HG03469 (cell line): ENCODE measurements around the gene MED12L.

Experiments
- ATAC-seq: cut with Tn5 transposase; IDR thresholded peaks from one replicate; pipeline ENCODE4 v1.9.1; 2021; ENCODE audit warnings: mild to moderate bottlenecking, moderate library complexity, moderate number of reproducible peaks; ENCODE audit not compliant: unreplicated experiment

The MED12L gene

GRCh38 chr3:151315846-151316245 is 230.4 kb downstream of the MED12L start:
- ATAC-seq = no peak

- no peak for ATAC-seq
Measured at GRCh38 chr3:151316267-151316991, 231.0 kb downstream of the MED12L start, which contains the start of gene GPR87. Gene GPR87 (minus strand): TSS chr3:151316820. CDS start chr3:151300100, 16,720 bp downstream.

- ATAC-seq = no peak
Measured at GRCh38 chr3:151318313-151318712, 232.8 kb downstream of the MED12L start.

GRCh38 chr3:151318991-151319390 is 233.5 kb downstream of the MED12L start:
- ATAC-seq = no peak

GRCh38 chr3:151319628-151320027 is 234.2 kb downstream of the MED12L start:
- ATAC-seq = no peak

GRCh38 chr3:151320131-151320530 is 234.7 kb downstream of the MED12L start:
- no peak for ATAC-seq

GRCh38 chr3:151321526-151321925 is 236.1 kb downstream of the MED12L start:
- ATAC-seq = no peak

- ATAC-seq = no peak
Measured at GRCh38 chr3:151322511-151322910, 237.0 kb downstream of the MED12L start.

- ATAC-seq = no peak
Measured at GRCh38 chr3:151327571-151328198, 242.2 kb downstream of the MED12L start.

GRCh38 chr3:151328298-151328995 is 243.0 kb downstream of the MED12L start:
- no peak for ATAC-seq

GRCh38 chr3:151329363-151329762 is 243.9 kb downstream of the MED12L start, which contains the start of gene P2RY13:
Gene P2RY13 (minus strand): TSS chr3:151329549. CDS start chr3:151329528, 21 bp downstream.
- no peak for ATAC-seq

- no peak for ATAC-seq
Measured at GRCh38 chr3:151330379-151330778, 244.9 kb downstream of the MED12L start.

GRCh38 chr3:151330899-151331298 is 245.4 kb downstream of the MED12L start:
- ATAC-seq = no peak

GRCh38 chr3:151331696-151332095 is 246.2 kb downstream of the MED12L start:
- no peak for ATAC-seq

- no peak for ATAC-seq
Measured at GRCh38 chr3:151345859-151346258, 260.4 kb downstream of the MED12L start.

- no peak for ATAC-seq
Measured at GRCh38 chr3:151346292-151346691, 260.8 kb downstream of the MED12L start.

GRCh38 chr3:151347432-151347831 is 262.0 kb downstream of the MED12L start:
- ATAC-seq = no peak

- no peak for ATAC-seq
Measured at GRCh38 chr3:151350656-151351055, 265.2 kb downstream of the MED12L start.

GRCh38 chr3:151351219-151351618 is 265.8 kb downstream of the MED12L start:
- ATAC-seq = peak; percentile 87

- no peak for ATAC-seq
Measured at GRCh38 chr3:151351648-151352047, 266.2 kb downstream of the MED12L start.

GRCh38 chr3:151356794-151357462 is 271.5 kb downstream of the MED12L start:
- ATAC-seq = no peak
